Ovary (tissue), 3 donors: ENCODE results near the gene DCAF16.

Experiments
- CTCF ChIP-seq, 3 donors: fragments of 450-650 bp in 2 of 3; fragments of 200-600 bp in 1 of 3; IDR thresholded peaks; one replicate each; pipeline versions ENCODE4 v1.5.1 to v1.8.0; 2016 to 2022; ENCODE audit warnings: antibody characterized with exemption in 3 of 3, mild to moderate bottlenecking in 1 of 3
- EP300 ChIP-seq: sonication (generic); formaldehyde crosslinking; IDR thresholded peaks from one replicate; pipeline ENCODE4 v1.6.1; 2017; ENCODE audit warnings: antibody characterized with exemption
- POLR2A ChIP-seq: fragments of 450-650 bp; IDR thresholded peaks from one replicate; pipeline ENCODE4 v1.6.1; 2017; ENCODE audit warnings: antibody characterized with exemption, mild to moderate bottlenecking, moderate library complexity
- donor health status: DM: no; HTN: no; CAD: no.

DNA sequence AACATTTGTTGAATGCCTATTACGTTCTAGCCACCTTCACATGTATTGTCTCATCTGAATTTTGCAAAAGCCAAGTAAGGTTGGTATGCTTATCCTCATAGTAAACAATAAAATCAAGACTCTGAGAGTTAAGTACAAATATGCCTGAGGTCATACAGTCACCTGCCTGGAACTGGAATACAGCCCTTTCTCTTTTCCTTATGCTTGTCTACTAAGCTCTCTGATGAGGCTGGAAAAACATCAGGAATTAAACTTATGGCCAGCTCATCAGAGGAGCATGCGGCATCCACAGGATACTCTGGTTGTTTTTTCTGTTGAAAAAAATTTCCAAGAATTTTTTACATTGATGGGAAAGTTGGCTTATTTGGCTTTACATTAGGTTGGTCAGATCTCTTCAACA is 35.7 kb upstream of the DCAF16 start:
- TF ChIP-seq EP300 (no peak), CTCF (IDR thresholded peaks at IDR 0.05) (no peak), POLR2A (no peak)
